Eye (tissue), 1 donor: ENCODE results near the gene TEX51.

ENCODE experiments used
- DNase-seq: peaks from one replicate; pipeline ENCODE4 v3.0.0-alpha.2; 2015

Gene TEX51

DNA sequence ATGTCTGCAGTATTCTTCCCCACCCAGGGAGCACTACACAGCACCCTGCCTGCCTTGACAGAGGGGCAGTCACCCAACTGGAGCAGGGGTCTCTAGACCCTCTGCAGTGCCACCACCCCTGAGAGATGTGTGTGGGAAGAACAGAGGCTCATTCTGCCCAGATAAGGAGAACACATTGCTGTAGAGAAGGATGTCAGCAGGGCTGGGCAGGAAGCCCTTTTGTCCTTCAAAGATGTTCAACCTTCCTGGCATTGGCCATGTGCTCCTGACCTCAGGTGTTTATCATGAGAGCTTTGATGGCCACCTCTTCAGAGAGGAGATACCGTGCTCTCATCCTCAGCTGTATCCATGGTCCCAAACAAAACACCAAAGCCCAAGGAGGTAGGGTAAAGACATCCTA lies 4.6 kb upstream of the TEX51 start:
- DNase-seq = no peak

- no peak for DNase-seq
Observed at GRCh38 chr2:126894585-126895182, 4.0 kb upstream of the TEX51 start.

DNA sequence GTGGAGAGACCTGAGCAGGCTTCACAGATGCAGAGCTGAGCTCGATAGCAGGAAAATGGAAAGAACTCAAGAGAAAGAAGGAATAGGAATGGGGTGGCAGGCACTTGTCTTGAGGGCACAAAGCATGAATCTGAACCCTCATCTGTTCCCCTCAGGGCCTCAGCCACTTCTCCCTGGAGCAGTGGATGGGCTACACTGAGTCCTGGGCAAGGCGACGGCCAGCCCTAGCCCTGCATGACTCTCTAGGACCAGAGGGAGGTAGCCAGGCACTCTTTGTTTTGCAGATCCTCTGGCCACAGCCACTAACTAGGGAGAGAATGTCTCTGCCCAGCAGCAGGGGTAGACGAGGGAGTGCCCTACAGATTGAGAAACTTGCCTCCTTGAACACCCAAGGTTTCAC lies 3.4 kb upstream of the TEX51 start:
- no peak for DNase-seq

DNA sequence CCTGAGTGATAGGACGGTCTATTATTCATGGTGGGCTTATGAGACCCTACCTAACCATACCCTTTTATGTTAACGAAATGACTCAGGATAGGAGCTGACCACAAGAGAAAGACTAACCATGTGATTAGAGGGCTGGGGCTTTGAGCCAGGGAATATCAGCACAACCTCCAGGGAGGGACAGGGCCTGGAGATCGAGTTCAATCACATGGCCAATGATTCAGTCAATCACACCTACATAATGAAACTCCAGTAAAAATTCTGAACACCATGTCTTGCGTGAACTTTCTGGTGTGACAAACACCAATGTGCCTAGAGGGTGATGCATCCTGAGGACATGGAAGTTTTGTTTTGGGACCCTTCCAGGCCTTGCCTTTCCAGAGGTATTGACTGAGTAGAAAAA lies 2.2 kb upstream of the TEX51 start:
- DNase-seq = no peak

DNA sequence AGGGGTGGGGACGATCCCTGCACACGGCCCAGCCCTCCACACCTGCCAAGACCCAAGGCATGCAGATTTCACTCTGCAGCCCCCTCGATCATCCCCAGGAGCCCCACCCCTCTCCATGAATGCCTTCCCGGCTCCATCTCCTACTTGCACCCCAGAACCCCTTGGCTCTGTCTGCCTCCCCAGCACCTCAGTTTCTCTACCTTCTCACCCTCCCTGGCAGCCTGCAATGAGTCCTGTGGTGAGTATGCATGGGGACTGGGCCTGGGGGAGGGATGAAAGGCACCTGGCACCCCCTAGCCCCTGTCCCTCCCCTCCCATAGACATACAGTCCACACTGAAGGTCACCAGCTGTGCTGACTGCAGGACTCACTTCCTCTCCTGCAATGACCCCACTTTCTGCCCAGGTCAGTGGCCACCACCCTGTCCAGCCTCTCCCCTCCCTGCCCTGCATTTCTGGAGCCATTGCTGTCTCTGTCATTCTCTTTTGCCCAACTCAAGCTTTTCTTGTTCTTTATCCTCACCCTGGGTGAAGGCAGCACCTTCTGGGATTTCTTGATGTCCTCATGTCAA lies 1.0 kb downstream of the TEX51 start:
- DNase-seq = no peak

DNA sequence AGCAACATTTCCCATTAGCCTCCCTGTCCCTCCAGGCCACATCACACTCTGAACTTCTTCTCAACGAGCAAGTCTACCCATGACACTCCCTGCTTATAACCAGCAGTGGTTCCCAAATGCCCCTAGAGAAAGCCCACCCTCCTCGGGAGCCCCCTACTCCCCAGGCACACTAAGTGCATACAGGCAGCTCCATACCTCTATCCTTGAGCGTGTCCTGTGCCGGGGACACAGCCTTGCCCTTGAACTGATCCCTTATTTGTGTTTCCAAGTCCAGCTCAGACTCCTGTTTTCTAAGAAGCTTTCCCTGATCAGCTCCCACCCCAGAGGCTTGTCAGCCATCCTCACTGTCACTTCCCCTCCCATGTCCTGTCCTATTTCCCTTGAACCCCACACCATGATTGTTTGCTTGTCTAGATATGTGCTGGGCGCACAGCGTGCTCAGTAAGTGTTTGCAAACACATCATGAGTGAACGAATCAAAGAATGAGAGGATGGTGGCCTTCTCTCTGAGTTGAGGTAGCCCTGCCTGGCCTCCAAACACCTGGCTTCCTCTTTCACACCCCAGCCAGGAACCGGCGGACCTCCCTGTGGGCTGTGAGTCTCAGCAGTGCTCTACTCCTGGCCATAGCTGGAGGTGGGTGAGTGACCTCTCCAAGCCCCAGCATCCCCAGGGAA lies 2.1 kb downstream of the TEX51 start:
- DNase-seq = no peak

DNA sequence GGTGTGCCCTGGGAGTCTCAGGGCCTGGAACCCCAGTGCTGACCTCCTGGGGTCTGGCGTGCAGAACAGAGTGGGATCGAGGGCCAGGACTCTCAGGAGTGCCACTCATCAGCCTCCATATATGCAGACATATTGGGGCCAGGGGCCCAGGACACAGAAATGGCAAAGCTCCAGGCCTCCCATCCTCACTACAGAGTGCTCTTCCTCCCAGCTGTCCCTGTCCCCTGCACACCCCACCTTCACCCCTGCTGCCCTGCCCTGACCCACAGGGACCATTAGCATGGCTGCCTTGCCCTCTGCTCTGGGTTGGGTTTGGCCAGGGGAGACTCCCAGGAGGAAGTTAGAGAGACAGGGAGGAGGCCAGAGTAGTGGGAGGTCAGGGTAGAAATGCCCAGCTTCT lies 2.8 kb downstream of the TEX51 start:
- DNase-seq = no peak

DNA sequence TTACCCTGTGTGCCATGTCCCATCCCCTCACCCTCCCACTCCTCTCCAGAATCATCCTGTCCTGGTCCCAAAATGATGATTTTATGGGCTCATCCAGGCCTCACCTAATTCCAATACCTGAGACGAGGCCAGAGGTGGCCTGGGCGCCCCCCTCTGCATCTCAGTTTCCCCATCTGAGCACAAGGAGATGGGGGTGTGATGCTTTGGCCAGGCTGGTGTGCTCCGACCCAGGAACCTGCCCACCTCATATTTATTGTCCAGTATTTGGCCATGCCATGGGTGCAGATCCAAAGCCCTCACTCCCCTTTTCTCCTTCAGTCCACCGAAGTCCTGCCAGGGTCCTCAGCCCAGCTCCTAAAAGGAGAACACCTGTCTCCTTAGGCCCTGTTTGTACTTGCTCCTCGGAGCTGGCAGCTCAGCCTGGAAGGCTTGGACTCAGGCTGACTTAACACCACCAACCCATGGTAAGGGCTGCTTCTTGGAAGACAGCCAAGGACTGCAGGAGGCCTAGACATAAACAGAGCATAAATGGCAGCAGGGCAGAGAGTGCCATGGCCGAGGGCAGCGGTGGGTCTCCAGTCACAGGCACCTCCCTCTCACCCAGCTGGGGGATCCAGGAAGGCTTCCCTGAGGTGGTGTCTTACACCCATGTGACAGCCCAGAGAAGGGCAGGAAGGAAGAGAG lies 3.6 kb downstream of the TEX51 start:
- DNase-seq = no peak

- DNase-seq = no peak
Observed at GRCh38 chr2:126902859-126903258, 4.2 kb downstream of the TEX51 start.

- DNase-seq = no peak
Observed at GRCh38 chr2:126905991-126906390, 7.3 kb downstream of the TEX51 start.

DNA sequence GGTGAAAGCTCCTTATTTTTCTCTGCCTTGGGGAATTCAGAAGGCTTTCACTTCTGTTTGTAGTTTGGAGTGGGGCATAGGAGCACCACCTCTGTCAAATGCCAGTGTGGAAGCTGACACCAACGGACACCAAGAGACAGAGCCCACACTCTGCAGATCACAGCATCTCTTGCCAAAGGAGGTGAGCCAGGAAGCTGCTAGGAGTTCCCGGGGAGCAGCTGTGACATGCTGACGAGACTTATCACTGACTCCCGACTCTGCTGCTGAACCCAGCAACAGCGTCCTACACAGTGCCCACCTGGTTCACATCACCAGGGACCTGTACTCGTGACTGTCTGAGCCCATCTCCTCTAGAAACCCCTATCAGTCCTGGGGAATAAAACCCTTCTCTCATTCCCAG lies 8.1 kb downstream of the TEX51 start:
- DNase-seq = no peak

DNA sequence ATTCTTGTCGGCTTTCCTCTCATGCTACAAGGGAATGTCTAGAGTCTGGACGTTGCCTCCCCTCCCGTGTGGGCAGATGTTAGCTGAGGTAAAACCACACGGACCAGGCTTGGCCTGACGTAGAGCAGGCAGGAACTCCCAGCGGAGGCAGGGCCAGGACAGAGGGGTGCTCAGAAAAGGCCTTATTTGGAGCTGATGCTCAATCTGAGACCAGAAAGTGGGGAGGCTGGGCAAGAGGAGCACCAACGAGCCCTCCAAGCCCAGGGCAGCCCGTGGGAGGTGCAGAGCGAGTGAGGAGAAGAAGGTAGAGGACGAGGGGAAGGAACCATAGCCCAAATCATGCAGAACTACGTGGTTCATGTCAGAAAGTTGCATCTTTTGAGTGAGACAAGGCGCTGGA lies 9.0 kb downstream of the TEX51 start:
- no peak for DNase-seq

GRCh38 chr2:126908721-126909177 lies 10.1 kb downstream of the TEX51 start:
- DNase-seq = peak; percentile 33

DNA sequence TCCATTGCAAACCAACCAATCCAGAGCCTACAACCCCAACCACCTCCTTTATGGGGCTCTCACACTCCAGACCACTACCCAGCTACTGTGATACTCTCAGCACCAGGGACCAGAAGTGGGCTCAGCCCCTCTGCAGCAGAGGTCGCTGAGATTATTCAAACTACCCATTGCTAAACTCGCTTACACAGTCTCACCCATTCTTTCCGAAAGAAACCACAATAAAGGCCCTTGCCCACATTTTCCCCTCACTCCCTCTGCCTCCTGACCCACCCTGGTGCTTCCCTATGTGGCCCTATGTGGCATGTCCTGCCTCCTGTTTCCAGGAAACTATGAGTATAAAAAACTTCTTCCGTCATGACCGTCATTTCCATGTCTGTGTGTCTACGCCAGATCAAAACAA lies 10.7 kb downstream of the TEX51 start:
- DNase-seq = no peak

GRCh38 chr2:126909781-126910180 lies 11.1 kb downstream of the TEX51 start:
- no peak for DNase-seq

- DNase-seq = no peak
Observed at GRCh38 chr2:126910637-126911036, 11.9 kb downstream of the TEX51 start.

DNA sequence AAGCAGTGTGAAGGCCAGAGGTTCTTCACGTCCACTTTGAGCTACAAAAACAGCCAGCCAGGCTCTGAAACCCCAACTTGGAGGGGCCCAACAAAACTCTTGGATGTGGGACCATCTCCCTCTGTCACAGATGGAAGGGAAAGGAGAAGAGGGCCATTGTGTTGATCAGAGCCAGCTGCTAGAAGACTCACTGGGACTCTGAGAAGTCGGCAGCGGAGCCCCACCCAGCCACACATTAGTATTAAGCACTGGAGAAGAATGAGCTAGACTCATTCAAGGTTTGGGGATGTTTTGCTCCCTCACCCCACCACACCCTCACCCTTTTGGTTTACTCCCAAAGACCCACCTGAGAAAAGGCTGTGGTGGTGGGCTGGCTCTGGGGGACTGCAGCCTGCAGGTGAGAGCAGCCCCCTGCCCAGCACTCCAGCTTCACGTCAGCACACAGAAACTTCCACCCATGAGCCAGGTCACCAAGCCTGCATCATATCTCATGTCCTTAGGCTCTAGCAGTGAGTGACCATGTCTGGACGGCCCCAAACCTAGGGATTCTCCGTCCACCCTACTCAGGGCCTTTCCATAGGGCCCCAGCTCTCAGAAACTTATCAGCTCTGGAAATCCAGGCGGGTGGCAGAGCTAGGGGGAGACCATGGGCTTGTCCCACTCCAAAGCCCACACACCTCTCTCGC lies 12.6 kb downstream of the TEX51 start:
- DNase-seq = no peak

DNA sequence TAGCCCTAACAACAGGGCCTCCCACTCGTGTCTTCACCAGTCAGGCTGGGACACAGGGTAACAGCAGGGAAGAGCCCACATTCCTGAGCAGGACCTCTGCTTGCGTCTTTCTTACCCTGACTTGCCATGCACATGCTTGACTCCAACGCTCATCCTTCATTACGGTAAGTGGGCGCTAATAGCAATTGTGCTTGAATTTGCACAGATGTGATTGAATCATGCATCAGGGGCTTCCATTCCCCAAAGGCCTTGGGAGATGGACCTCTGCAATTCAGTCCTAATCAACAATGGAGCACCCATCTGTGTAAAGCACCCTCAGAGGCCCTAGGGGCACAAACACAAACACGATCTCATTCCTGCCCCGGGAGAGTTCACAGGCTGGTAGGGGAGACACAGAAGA lies 13.5 kb downstream of the TEX51 start:
- no peak for DNase-seq

DNA sequence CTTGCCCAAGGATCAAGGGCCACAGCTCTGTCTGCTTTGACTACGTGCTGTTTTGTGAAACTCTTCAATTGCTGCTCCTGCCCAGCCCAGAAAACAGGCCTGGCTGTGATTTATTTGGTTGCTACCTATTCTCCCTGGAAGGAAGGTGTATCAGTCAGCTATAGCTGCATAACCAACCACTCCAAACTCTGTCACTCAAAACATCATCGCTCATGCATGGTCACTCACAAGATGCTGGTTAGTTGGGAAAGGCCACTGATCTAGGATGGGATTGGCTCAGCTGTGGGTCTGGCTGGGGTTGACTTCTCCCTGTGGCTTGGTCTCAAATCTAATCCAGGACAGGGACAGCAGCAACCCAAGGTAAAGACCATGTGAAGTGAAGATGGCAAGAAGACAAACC lies 14.6 kb downstream of the TEX51 start:
- no peak for DNase-seq

- no peak for DNase-seq
Observed at GRCh38 chr2:126913881-126914615, 15.4 kb downstream of the TEX51 start.

DNA sequence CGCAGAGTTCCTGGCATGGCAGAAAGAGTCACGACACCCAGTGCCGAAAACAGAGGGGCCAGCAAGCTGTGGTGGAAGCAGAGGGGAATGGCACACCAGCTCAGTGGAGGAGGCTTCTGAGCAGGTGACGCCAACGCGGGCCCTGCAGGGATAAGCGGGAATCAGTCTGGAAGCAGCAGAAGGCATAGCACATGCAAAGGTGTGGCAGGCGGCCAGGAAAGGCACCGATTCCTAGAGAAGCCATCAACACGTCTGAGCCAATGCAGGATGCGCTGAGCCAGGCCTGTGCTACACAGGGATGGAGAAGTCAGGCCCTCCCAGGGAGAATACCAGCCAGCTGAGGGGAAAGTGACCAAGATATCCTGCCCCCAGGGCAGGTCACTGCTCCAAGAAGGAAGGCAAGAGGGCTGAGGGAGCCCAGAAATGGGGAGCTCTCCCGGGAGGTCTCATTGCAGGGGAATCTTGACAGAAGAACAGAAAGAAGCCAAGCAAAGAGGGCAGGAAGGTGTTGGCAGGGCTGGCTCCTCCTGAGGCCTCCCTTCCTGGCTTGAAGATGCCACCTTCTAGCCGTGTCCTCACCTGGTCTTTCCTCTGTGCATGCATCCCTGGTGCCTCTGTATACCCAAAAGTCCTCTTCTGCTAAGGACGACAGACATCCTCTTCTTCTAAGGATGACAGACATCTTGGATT lies 16.3 kb downstream of the TEX51 start:
- DNase-seq = no peak

DNA sequence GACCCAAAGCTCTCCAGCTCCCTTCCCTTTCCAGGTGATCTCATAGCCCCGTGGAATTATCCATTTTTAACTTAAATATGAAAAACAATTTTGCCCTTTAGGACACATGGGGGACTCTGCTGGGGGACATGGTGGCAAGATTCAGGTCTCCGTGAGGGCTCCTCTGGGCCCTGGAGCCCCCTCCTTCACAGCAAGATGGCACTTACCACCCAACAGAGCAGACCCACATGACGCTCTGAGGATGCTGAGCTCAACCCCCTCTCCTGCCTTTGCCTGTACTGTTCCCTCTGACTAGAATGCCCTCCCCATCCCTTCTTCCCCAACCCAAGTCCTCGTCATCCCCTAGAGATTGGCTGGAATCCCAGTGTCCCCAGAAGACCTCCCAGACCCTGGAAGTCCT lies 17.2 kb downstream of the TEX51 start:
- DNase-seq = no peak
